ENCODE measurements around the gene USP54.

USP54 gene

GRCh38 chr10:73471226-73471625 lies 119.9 kb downstream of the USP54 start:
- FAIRE-seq (peak; percentile 42), DNase-seq (ENCODE audit: insufficient read length, low spot score) (no peak)

GRCh38 chr10:73469579-73469978 lies 121.6 kb downstream of the USP54 start:
- no peak for FAIRE-seq
- DNase-seq (ENCODE audit: insufficient read length, low spot score), result no peak

- FAIRE-seq (no peak), DNase-seq (ENCODE audit: insufficient read length, low spot score) (no peak)
These were observed 123.9 kb downstream of the USP54 start for GRCh38 chr10:73467206-73467605.

- no peak for FAIRE-seq
- no peak for DNase-seq (ENCODE audit: insufficient read length, low spot score)
These were observed 125.0 kb downstream of the USP54 start for GRCh38 chr10:73465978-73466726.

GRCh38 chr10:73460897-73461296 lies 130.2 kb downstream of the USP54 start:
- FAIRE-seq, result no peak
- DNase-seq (ENCODE audit: insufficient read length, low spot score), result no peak

- no peak for FAIRE-seq
- DNase-seq (ENCODE audit: insufficient read length, low spot score), result no peak
These were observed 131.3 kb downstream of the USP54 start for GRCh38 chr10:73459683-73460314.

GRCh38 chr10:73456187-73456890 lies 134.8 kb downstream of the USP54 start:
- no peak for FAIRE-seq
- DNase-seq (ENCODE audit: insufficient read length, low spot score), result no peak

GRCh38 chr10:73449113-73449512 lies 142.0 kb downstream of the USP54 start:
- no peak for FAIRE-seq

GRCh38 chr10:73448384-73448783 lies 142.8 kb downstream of the USP54 start:
- DNase-seq (ENCODE audit: insufficient read length, low spot score), result no peak
- FAIRE-seq, result no peak

More at GRCh38 chr10:73449113-73449512, 142.0 kb downstream of the USP54 start:
- no peak for DNase-seq (ENCODE audit: insufficient read length, low spot score)

Measured in GM19239 (cell line).